Activated CD4-positive, alpha-beta T cell treated with anti-CD3 and anti-CD28 coated beads for 36 hours (primary cell): ENCODE results near the gene SGMS2. TPM values are rescaled to one million over a fixed set of nuclear protein-coding genes. Genes with fewer than 3 reads are reported as not detected.

Experiments used
- ATAC-seq: fragments of 200-7000 bp; cut with Tn5 transposase; one replicate; pipeline ENCODE4 v1.10.0; 2021; ENCODE audit warnings: mild to moderate bottlenecking, moderate library complexity
- CTCF ChIA-PET: fragments of 350-600 bp; sonication (Branson Sonifier 250); formaldehyde crosslinking; loops from one replicate; lab custom pipeline; 2021; ENCODE audit warnings: antibody characterized with exemption; lab: Charles Lee
- POLR2A ChIA-PET: fragments of 350-600 bp; sonication (Branson Sonifier 250); formaldehyde crosslinking; loops from one replicate; lab custom pipeline; 2021; ENCODE audit warnings: antibody characterized with exemption, inconsistent platforms; lab: Charles Lee
- DNase-seq: peaks from one replicate; pipeline ENCODE4 v3.0.0-alpha.2; 2020
- H3K27ac Mint-ChIP-seq: one replicate; pipeline ENCODE4 v1.8.0; 2021; ENCODE audit warnings: mixed read lengths
- H3K27me3 Mint-ChIP-seq: one replicate; pipeline ENCODE4 v1.8.0; 2021; ENCODE audit warnings: mixed read lengths
- H3K36me3 Mint-ChIP-seq: one replicate; pipeline ENCODE4 v1.8.0; 2021; ENCODE audit warnings: low read depth, mixed read lengths
- H3K4me1 Mint-ChIP-seq: one replicate; pipeline ENCODE4 v1.8.0; 2021; ENCODE audit warnings: mixed read lengths
- H3K4me3 Mint-ChIP-seq: one replicate; pipeline ENCODE4 v1.8.0; 2021; ENCODE audit warnings: mild to moderate bottlenecking, moderate library complexity, mixed read lengths
- H3K9me3 Mint-ChIP-seq: one replicate; pipeline ENCODE4 v1.8.0; 2021; ENCODE audit warnings: low read depth, mixed read lengths
- intact Hi-C, 2 experiments: fragments of 100-400 bp; cut with DNase I in 1 of 2; cut with micrococcal nuclease in 1 of 2; formaldehyde crosslinking; loops; one replicate each; pipeline versions ENCODE4 v1.14.2 to v1.15.1; 2022 to 2024; cut with DNase I, micrococcal nuclease
- total RNA-seq, 2 experiments: library from RNA; stranded (reverse); gene quantifications; one replicate each; pipeline ENCODE4 v1.2.3, GENCODE V29; 2021

Gene SGMS2
- total RNA-seq, 2 experiments from 2014 or later: 0.84 to 1.8 TPM

GRCh38 chr4:107806196-107806595, 18.5 kb upstream of the SGMS2 start:
- no peak overlapping the region for H3K27ac Mint-ChIP-seq
- no peaks in the 10 kb centered on the region for H3K4me1 Mint-ChIP-seq
- DNase-seq: no peak
- ATAC-seq: no peak
- H3K36me3 Mint-ChIP-seq: no peaks in the 10 kb centered on the region
- intact Hi-C loops: no loop called here
- POLR2A ChIA-PET: no interaction called here
- CTCF ChIA-PET: no interaction called here
- H3K27me3 Mint-ChIP-seq: peaks cover 19% of the 10 kb centered on the region
- H3K4me3 Mint-ChIP-seq: no peak overlapping the region
- H3K9me3 Mint-ChIP-seq: no peaks in the 10 kb centered on the region

- intact Hi-C loops: no loop called here
- Mint-ChIP-seq H3K27me3 (peaks cover 10% of the 10 kb centered on the region), H3K36me3 (no peaks in the 10 kb centered on the region), H3K27ac (no peak overlapping the region), H3K4me3 (no peak overlapping the region), H3K9me3 (no peaks in the 10 kb centered on the region), H3K4me1 (no peaks in the 10 kb centered on the region)
- ATAC-seq: no peak
- ChIA-PET POLR2A (no interaction called here), CTCF (interaction anchor here (1.4 kb wide), 1 partner anchor 104 kb away, joined by 4 read pairs; no protein-coding TSS in a partner anchor)
- no peak for DNase-seq
These were observed 16.2 kb upstream of the SGMS2 start for GRCh38 chr4:107808572-107808971.

- Mint-ChIP-seq H3K4me1 (no peaks in the 10 kb centered on the region), H3K9me3 (no peaks in the 10 kb centered on the region), H3K4me3 (no peak overlapping the region), H3K27me3 (peaks cover 9% of the 10 kb centered on the region), H3K27ac (no peak overlapping the region), H3K36me3 (no peaks in the 10 kb centered on the region)
- ATAC-seq: no peak
- intact Hi-C loops: no loop called here
- ChIA-PET POLR2A (no interaction called here), CTCF (no interaction called here)
- DNase-seq: no peak
These were observed 15.5 kb upstream of the SGMS2 start for GRCh38 chr4:107809210-107809609.

DNA sequence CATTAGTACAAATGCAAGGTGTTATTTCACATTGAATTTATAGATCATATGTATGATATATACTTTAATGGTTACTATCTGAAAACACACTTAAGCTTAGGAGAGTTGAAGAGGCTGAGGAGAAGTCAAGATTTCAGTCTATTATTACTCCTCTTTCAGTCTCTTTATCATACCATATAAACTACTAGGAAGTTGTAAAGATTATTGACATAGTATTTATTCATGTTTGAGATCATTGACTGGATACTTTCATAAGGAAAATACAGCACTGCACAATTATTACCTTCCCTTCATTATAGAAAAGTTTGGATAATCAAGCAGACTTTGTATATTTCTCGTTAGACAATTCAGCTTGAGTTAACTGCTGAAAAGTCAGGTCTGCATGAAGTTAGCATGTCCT, 10.0 kb upstream of the SGMS2 start:
- DNase-seq (no peak), ATAC-seq (no peak)
- intact Hi-C loops: no loop called here
- Mint-ChIP-seq H3K4me1 (peaks cover 3% of the 10 kb centered on the region), H3K36me3 (no peaks in the 10 kb centered on the region), H3K27me3 (peaks cover 5% of the 10 kb centered on the region), H3K9me3 (no peaks in the 10 kb centered on the region), H3K4me3 (no peak overlapping the region), H3K27ac (no peak overlapping the region)
- CTCF ChIA-PET: no interaction called here
- POLR2A ChIA-PET: no interaction called here

DNA sequence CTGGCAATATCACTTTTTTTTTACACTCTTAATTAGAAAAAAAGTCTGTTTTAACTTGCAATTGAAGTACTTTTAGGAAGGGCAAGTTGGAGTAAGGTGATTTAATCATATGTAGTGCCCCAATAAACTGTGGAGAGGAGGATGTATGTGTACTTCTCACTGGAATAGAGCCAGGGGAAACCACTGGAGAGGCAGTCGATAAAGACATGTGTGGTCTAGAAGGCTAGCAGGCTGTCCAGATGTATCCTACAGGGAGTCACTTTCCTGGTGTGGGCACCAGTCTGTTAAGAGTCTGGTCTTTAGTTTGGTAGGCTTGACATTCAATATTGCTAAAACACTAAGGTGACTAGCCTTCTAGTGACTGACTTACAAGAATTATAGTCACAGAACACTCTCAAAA, 9.6 kb upstream of the SGMS2 start:
- Mint-ChIP-seq H3K4me3 (no peak overlapping the region), H3K9me3 (no peaks in the 10 kb centered on the region), H3K27ac (no peak overlapping the region), H3K27me3 (peaks cover 7% of the 10 kb centered on the region), H3K4me1 (peaks cover 3% of the 10 kb centered on the region), H3K36me3 (no peaks in the 10 kb centered on the region)
- DNase-seq: no peak
- POLR2A ChIA-PET: no interaction called here
- no peak for ATAC-seq
- intact Hi-C loops: no loop called here
- CTCF ChIA-PET: no interaction called here

DNA sequence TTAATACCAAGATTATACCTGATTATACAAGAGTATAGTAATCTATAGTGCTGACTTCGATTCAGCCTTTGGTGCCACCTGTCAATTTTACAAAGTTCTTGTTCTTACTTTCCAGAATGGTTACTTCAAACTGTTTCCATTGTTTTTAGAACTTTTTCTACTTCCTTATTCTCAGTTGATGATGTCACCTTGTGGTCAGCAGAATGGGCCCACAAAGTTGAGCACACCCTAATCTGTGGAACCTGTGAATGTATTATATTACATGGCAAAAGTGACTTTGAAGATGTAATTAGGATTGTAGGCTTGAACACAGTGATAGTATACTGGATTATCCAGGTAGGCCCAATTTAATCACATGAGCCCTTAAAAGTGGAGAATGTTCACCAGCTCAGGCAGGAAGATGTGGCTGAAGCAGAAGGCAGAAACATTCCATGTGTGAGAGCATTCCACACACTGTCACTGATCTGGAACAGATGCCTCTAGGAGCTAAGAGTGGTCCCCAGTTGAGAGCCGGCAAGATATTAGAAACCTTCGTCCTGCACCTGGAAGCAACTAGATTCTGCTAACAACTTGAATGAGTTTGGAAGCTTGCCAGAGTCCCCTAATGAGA, 6.3 kb upstream of the SGMS2 start:
- intact Hi-C loops: no loop called here
- ATAC-seq: peak; percentile 49

DNA sequence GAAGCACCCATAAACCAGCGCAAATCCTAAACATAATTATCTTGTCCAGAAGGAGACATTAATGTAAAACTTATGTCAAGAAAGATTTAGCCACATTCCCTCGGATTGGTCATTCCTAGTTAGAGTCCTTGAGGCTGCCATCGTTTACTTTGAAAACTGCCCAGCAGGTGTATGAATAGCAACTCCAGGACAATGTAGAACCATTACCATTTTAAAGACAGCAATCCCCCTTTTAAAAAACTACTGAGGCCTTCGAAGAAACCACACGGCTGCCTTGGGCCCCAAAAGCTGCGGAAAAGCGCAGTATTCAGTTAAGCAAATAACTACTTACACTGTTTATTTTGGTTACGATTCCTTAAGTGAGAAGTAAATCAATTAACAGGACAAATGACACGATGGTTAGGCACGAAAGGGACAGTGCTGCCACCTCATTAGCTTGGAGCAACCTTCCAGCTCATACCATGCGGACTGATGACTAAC, 822 bp upstream of the SGMS2 start:
- H3K27me3 Mint-ChIP-seq: peaks cover 48% of the 10 kb centered on the region
- H3K4me3 Mint-ChIP-seq: peak overlapping the region; percentile 76
- no peak overlapping the region for H3K27ac Mint-ChIP-seq
- no peak for ATAC-seq
- no peaks in the 10 kb centered on the region for H3K9me3 Mint-ChIP-seq
- ChIA-PET CTCF (no interaction called here), POLR2A (no interaction called here)
- intact Hi-C loops: loop anchor here (1.0 to 5.0 kb wide), 5 partner anchors 39 to 163 kb away; partner anchors contain the start of gene HADH (in 1 of the 2)
- H3K36me3 Mint-ChIP-seq: no peaks in the 10 kb centered on the region
- peaks cover 10% of the 10 kb centered on the region for H3K4me1 Mint-ChIP-seq
- DNase-seq: no peak

More for the DNA sequence above, 6.3 kb upstream of the SGMS2 start:
- CTCF ChIA-PET: no interaction called here
- no peaks in the 10 kb centered on the region for H3K9me3 Mint-ChIP-seq
- no peaks in the 10 kb centered on the region for H3K36me3 Mint-ChIP-seq
- H3K27ac Mint-ChIP-seq: no peak overlapping the region
- H3K27me3 Mint-ChIP-seq: peaks cover 18% of the 10 kb centered on the region
- DNase-seq: peak; percentile 31
- H3K4me1 Mint-ChIP-seq: peaks cover 3% of the 10 kb centered on the region
- POLR2A ChIA-PET: no interaction called here
- no peak overlapping the region for H3K4me3 Mint-ChIP-seq

DNA sequence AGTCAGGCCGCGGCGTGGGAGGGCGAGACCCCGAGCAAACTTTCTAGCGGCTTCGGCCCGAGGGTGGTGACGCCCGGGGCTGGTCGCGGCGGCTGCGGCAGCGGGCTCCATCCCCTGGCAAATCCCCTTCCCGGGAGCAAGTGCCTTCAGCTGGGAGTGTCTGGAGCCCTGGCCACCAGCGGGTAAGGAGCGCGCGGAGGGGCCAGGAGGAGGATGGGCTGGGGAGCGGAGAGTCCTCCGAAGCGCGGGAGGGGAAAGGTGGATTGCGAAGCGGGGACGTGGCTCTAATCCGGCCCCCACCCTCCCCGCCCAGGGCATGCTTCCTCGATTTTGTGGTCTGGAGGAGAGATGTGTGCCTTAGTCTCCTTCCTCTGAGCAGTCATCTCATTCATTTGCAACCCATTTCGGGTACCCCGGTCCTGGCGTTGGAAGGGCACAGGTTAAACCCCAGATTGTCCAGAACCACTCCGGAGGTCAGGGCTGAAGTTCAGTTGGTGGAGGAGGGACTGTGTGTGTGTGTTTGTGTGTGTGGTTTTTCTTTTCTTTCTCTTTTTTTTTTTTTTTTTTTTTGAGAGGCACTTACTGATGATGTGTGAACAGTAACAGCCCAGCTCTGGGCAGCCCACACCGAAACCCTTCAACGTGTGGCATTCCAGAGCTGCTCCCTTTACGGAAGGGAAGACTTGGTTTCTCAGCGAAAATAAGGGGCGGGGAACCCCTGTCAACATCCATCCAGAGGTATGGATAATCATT, 516 bp downstream of the SGMS2 start:
- DNase-seq (peak; percentile 30), ATAC-seq (peak; percentile 34)
- ChIA-PET POLR2A (no interaction called here), CTCF (interaction anchor here (0.7 kb wide), 1 partner anchor 56 kb away, joined by 3 read pairs; no protein-coding TSS in a partner anchor)
- H3K27ac Mint-ChIP-seq: no peak overlapping the region
- peaks cover 48% of the 10 kb centered on the region for H3K27me3 Mint-ChIP-seq
- intact Hi-C loops: loop anchor here in 1 of 2 experiments (2.0 kb wide), 2 partner anchors 38 to 88 kb away; no protein-coding TSS in a partner anchor
- H3K36me3 Mint-ChIP-seq: no peaks in the 10 kb centered on the region
- H3K4me3 Mint-ChIP-seq: peak overlapping the region; percentile 76
- H3K9me3 Mint-ChIP-seq: no peaks in the 10 kb centered on the region
- H3K4me1 Mint-ChIP-seq: peaks cover 10% of the 10 kb centered on the region

DNA sequence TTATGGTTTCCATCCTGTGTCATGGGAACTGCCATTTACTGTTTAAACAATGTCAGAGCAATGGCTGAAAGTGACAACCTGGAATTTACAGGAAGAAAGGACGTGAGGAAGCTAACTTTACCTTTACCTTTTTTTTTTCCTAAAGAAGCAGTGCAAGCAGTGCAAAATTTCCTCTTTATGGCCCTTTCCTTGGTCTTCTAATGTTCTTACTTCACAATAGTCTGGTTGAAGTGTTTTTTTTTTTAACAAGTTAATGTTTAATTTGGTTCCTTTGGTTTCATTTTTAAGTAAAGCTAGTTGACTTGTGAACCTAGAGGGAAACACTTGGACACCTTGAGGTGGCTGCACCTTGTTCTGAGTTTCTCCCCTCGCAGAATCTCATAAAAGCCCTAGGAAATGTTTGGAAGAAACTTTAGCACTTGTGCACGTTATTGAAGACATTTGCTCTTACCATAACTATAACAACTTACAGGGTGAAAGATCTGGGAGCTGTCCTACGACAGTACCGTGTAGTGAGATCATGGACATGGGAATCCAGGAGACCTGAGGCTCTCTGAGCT, 1.8 kb downstream of the SGMS2 start:
- Mint-ChIP-seq H3K4me3 (no peak overlapping the region), H3K9me3 (no peaks in the 10 kb centered on the region), H3K27me3 (peaks cover 46% of the 10 kb centered on the region), H3K36me3 (no peaks in the 10 kb centered on the region), H3K4me1 (peaks cover 10% of the 10 kb centered on the region), H3K27ac (no peak overlapping the region)
- intact Hi-C loops: no loop called here
- ATAC-seq (no peak), DNase-seq (no peak)
- ChIA-PET POLR2A (no interaction called here), CTCF (interaction anchor here (1.1 kb wide), 1 partner anchor 10 kb away, joined by 3 read pairs; no protein-coding TSS in a partner anchor)

DNA sequence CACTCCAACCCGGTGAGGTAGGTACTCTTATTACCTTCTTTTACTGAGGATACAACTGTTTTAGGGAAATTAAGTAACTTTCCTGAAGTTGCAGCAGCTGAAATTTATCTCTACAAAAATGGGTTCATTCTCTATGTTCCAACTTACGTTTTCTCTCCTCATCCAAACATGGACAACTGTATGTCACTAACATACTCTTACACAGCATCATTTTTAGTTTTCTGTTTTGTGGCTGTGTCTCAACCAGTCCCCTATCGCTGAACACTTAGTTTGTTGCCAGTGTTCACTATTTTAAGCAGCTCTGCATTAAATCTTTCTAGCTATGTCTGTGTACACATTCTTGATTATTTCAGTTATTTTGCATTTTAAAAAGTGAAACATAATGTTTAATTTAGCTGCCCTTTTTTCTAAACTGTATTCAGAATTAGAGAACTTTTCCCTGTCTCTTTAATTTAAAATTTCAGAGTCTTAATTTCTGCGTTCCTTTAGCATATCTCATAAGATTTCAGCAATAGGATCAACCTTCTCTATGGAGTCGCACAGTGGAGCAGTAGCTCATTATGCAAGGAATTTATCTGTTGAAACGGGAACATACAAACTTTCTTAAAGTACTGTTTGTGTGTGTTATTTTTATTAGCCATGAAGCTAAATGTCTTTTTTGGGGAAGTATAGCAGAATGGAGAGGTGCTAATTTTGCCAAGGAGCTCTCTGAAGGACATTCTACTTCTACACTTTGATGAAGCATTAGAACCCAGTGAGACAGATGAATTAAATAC, 3.8 kb downstream of the SGMS2 start:
- Mint-ChIP-seq H3K9me3 (no peaks in the 10 kb centered on the region), H3K4me1 (peaks cover 10% of the 10 kb centered on the region), H3K27ac (no peak overlapping the region), H3K27me3 (peaks cover 38% of the 10 kb centered on the region), H3K36me3 (no peaks in the 10 kb centered on the region), H3K4me3 (no peak overlapping the region)
- intact Hi-C loops: no loop called here
- ATAC-seq (no peak), DNase-seq (no peak)
- CTCF ChIA-PET: interaction anchor here (1.1 kb wide), 1 partner anchor 75 kb away, joined by 3 read pairs; no protein-coding TSS in a partner anchor
- POLR2A ChIA-PET: no interaction called here

DNA sequence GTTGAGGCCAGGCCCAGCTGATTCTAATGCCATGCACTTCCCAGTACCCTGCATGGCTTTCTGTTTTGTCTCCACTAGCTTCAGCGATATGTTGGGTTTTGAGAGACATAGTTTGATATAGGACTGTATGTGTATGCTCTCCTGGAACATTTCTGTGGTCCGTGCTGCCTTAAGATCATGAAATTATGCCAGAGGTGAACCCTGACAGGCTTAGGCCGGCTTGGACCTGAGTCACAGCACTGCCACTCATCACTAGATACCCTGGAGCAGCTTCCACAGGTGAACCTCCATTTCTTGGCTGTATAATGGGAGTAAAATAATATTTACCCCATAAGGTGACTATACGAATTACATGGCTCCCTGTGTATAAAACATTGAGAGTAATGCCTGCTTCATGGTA, 6.4 kb downstream of the SGMS2 start:
- ATAC-seq (no peak), DNase-seq (no peak)
- ChIA-PET POLR2A (no interaction called here), CTCF (interaction anchor here (1.5 kb wide), 1 partner anchor 22 kb away, joined by 3 read pairs; no protein-coding TSS in a partner anchor)
- intact Hi-C loops: no loop called here
- Mint-ChIP-seq H3K9me3 (no peaks in the 10 kb centered on the region), H3K27ac (no peak overlapping the region), H3K36me3 (no peaks in the 10 kb centered on the region), H3K4me1 (no peaks in the 10 kb centered on the region), H3K4me3 (no peak overlapping the region), H3K27me3 (peaks cover 22% of the 10 kb centered on the region)
